GM19099 (cell line): ENCODE results near the gene KRTAP26-1.

Experiments used
- POLR2A ChIP-seq: IDR thresholded peaks from 3 replicates; pipeline ENCODE4 v1.6.1; 2011; ENCODE audit warnings: low read depth; ENCODE audit not compliant: insufficient read length; ENCODE audit errors: extremely low read depth

The KRTAP26-1 gene, protein sequence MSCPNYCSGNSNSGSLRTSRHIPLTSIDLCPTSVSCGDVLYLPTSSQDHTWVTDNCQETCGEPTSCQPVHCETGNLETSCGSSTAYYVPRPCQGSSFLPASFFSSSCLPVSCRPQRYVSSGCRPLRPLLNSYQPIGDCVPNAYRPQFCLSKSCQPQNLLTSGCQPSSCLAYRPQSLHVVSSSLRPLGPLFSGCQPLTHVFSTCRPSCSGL

DNA sequence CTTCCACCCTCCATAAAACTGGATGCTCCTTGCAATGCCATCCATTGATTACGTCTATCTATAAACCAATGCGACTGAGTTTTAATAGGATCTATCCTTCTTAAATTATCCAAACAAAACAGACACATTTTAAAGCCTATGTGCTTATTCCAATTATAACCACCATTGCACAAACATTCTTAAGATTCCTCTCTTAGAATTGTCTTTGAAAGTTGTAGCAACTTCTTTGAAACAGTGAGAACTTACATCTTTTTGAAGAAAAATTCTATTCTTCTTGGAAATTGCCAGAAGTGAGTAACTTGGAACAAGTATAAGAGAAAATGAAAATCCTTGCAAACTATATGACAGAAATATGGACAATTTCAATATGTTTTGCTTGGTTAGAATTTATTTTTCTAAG is at the start of gene KRTAP26-1:
Gene KRTAP26-1 (minus strand): TSS at position 101 of the 400 bp plus-strand sequence. CDS start 280 bp downstream, outside the sequence.
- TF ChIP-seq POLR2A = no peak

DNA sequence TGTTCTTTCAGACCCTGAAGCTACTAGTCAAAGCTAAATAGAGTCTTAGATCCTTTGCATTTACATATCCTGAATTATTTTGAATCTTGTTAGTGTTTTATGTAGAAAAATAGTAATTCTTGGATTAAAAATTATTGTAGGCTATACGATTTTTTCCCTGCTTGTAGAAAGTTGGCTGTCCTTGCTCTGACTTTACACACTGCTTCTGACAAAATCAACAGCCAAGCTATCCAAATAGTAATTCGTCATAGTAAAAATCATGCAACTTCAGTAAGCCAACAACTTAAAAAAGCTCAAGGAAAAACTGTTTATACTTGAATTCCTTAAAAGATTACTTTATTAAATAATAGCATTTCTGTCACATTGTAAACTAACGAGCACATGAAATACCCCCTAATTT is 35.8 kb upstream of the KRTAP26-1 start:
- TF ChIP-seq POLR2A = no peak

DNA sequence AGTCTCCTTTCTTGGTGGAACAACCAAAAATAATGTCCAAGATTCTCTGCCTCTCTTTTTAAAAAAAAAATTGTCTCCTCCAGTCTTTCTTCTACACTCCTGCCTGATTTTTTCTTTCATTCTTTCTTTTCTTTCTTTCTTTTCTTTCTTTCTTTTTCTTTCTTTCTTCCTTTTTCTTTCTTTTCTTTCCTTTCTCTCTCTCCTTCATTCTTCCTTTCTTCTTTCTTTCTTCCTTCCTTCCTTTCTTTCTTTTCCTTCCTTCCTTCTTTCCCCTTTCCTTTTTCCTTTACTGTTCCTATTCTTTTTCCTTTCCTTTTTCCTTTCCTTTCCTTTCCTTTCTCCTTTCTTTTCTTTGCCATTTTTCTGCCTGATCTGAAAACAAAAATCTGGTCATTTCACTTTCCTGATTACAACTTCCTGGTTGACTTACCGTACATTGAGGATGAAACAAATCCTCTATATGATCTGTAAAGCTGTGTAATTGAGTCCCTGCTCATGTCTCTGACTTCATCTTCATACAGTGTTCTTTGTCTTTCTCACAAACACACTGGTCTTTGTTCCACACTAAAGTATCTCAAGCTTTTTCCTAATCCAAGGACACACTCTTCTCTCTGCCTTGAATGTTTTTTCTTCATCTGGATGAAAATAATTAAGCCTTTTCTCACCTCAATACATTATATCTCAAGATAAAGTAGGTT is 34.3 kb upstream of the KRTAP26-1 start:
- no peak for TF ChIP-seq POLR2A

DNA sequence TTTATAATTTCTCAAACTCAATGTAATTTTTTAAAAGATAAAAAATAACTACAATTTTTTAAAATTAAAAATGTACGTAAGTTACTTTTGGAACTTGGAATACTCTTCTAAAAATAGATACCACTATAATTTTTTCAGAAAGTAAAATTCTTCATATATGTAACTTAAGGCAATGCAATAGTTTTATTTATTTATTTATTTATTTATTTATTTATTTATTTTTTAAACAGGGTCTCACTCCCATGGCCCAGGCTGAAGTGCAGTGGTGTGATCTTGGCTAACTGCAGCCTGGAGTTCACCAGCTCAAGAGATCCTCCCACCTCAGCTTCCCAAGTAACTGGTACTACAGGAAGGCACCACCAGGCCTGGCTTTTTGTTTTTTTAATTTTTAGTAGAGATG is 31.4 kb upstream of the KRTAP26-1 start:
- TF ChIP-seq POLR2A = no peak

DNA sequence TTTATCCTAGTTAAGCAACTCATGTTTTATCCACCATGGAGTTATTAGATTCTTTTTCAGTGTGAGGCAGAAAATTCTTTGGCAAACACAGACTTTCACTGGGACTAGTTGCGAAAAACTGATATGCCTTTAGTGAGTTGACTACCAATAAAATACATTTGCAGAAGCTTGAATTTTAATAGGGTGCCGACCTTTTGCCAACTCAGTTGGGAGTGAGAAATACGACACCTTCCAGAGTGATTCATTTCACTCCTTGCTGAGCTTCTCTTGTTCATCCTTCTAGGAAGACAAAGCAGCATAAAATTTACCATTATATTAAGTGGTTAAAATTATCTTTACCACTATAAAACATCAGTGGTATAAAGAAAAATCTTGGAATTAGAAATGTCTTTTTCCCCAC is 29.5 kb upstream of the KRTAP26-1 start:
- no peak for TF ChIP-seq POLR2A

DNA sequence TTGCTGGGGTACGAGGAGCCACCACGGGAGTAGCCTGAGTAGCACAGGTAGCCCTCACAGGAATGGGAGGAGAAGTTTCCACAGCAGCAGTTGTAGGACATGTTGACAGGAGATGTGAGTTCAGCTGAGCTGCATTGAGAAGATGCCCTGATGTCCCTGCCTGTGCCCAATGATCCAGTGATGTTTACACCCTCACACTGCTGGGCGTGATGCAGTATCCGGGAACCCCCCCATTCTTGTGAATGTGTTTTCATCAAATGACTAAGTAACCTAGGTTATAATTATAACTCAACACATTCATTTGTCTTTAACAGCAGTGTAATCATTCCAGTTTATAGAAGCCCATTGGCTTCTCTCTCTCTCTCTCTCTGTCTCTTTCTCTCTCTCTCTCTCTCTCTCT is 28.4 kb upstream of the KRTAP26-1 start, which contains the start of gene KRTAP23-1:
Gene KRTAP23-1 (minus strand): TSS at position 101 of the 400 bp plus-strand sequence. CDS start 0 bp downstream, at position 101.
- no peak for TF ChIP-seq POLR2A

DNA sequence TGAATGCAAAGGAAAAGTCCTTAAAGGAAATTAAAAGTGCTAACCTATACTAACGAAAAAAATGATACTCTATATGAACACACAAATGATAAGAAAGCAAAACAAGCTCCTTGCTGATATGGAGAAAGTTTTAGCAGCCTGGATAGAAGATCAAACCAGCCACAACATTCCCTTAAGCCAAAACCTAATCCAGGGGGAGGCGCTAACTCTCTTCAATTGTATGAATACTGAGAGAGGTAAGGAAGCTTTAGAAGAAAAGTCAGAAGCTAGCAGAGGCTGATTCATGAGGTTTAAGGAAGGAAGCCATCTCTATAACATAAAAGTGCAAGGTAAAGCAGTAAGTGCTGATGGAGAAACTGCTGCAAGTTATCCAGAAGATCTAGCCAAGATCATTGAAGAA is 24.9 kb upstream of the KRTAP26-1 start:
- no peak for TF ChIP-seq POLR2A

DNA sequence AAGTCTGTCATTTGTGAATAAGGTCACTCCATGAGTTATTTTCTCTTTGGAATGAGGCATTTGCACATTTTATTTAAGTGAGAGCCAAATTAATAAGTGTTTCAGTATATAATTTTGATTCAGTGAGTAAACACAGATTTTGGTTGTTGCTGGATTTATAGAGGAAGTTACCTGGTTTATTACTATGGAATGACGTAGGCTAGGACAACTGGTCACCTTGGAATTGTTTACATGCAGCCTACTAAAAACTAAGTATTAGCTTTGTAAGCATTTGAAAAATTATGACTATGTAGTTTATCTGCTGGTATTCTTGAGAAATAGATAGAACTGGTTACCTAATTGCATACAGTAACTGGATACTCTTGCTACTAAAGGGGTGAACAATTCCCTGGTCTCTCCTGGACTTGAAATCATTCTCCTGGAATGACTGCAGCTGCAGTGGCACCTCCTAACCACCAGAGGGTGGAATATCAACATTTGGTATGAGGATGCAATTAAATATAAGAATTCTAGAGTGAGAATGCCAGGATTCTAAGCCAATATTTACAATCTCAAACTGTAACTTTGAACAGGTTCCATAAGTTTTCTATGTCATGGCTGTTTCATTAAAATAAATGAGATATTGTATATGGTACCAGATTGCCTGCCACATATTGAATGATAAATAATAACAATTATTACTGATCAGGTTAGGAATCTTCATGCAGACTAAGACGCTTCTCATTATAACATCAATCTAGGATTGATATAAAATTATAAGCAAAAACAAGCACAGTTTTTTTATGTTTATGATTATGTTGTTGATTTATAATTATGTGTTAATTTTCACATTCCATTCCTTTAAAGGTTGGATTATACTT is 20.8 kb upstream of the KRTAP26-1 start:
- TF ChIP-seq POLR2A = no peak

DNA sequence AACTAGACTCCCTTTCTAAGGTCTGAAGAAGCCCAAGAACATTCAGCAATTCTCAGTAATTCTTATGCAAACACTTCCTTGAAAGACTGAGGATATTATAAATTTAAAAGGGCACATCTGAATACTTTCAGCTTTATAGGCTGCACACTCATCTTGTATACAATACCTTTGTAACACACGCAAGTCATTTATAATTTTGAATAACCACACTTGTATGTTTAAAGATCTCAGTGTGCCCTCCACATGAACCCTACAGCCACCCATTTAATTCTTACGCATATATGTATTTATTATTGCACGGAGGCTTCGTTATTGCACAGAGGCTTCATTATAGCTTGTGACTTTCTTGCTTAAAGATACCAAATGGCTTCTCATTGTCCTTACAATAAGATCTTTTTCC is 18.6 kb upstream of the KRTAP26-1 start:
- TF ChIP-seq POLR2A = no peak

DNA sequence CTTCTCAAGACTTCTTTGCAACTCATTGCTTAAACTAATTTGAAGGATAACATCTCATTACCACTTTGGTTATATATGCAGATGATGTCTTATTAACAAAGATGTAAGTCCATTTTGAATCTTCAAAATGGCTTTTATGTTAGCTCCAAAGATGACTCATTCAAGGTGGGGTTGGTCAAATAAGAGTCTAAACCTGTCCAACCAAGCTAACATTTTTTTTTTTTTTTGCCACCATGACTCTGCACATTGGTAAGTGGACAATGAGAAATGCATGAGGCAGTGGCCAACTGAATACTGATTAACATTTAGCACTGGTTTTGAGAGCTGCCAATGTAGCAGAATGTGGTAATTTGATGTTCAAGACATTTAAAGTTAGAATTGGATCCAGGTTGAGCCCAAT is 17.7 kb upstream of the KRTAP26-1 start:
- TF ChIP-seq POLR2A = no peak

DNA sequence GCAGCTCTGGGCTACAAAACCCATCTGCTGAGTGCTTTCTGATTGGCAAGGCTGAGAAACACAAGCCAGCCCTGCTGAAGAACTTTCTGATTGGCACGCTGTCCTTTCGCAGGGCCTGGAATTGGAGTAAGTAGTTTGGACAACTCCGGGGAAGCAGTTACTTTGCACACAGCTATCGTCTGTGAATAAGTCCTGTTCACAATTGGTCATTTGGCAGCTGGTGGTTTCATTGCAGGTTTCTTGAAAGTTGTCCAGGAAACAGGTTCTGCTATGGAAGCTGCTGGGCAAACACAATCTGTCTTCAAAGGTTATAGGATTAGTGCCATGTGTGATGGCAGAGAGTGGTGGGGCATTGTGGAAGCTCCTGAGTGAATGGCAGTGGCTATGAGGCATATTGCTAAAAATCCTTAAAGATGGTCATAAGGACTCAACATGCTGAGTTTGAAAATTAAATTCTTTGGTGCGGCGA is 17.2 kb upstream of the KRTAP26-1 start, which contains the start of gene KRTAP27-1:
Gene KRTAP27-1 (minus strand): TSS at position 419 of the 469 bp plus-strand sequence. CDS start 26 bp downstream, at position 393.
- no peak for TF ChIP-seq POLR2A

DNA sequence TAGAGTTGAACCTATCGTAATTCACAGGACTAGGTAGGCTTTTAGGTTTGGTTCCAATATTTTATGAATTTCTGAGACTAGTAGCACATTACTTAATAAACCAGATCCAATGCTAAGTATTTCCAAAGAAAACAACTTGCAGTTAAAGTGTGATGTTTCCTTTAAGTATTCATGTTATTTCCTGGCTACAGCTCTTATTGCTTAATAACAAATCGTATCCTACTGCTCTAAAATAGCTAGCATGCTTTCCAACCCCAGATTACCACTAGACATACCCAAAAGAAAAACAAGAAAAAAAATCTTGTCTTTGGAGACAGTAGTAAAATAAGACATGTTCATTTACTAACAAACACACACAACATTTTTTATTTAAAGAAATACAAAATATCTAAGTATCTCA is 16.5 kb upstream of the KRTAP26-1 start:
- no peak for TF ChIP-seq POLR2A

DNA sequence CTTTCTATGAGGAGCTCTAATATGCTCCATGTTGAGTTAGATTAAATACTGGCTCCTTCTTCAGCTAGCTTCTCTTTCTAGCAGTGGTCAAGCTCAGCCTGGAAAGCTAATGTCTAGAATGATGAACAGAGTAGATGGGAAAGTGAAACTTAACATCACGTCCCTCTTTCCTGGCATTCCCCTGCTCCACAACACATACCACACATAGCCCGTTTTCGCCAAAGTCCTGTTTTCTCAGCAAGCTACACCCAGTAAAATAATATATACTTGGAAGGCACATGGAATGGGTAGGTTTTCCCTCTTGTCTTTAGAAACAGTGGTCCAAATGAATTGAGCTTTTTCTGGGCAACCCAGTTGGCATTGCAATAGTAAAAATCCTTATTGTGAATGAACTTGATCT is 13.6 kb upstream of the KRTAP26-1 start:
- no peak for TF ChIP-seq POLR2A

DNA sequence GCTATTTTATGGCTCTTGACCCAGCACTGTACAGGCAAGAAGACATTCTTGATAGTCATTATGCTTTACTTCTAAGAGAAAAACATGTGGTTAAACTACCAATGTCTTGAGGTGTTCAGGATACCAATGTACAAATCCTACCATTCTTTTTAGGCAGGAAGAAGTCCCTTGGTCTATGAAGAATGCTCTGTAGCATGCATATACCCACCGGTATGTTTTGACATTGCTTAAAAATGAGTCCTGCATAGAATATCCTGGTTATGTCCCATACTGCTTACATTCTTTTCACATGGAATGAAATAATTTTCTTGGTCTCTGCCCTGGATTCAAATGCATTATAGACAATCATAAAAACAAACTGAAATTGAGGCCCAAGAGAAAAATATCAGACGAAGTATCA is 12.6 kb upstream of the KRTAP26-1 start:
- no peak for TF ChIP-seq POLR2A

DNA sequence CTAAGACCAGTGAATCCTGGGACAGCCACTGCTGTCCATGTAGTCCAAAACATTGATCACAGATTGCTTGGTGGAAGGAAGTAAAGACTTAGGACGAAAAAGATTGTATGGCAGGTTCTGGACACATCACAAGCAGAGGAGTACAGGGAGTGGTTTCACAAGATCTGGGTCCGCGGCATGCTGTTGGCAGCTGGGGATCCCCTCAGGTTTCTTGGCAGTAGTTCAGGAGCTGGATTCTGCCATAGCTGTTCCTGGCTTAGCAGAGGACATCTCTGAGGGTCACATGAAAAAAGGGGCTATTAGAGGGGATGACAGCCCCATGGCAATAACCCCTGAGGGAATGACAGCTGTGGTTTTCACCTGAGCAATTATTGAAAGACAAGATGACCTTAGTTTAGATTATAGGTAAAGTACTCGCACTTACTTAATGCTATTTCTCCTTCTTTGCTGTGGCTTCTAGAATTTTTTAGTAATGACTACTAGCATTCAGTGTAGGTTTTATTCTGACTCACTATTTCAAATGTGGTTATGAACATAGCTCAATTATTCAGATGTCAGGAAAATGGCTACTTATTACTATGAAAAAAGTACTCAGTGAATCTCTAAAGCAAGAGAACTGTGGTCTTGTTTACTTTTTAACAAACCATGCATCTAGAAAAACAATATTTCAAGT is 9.2 kb upstream of the KRTAP26-1 start:
- TF ChIP-seq POLR2A = no peak
